ENCODE data around the gene SKP2.

Gene SKP2

DNA sequence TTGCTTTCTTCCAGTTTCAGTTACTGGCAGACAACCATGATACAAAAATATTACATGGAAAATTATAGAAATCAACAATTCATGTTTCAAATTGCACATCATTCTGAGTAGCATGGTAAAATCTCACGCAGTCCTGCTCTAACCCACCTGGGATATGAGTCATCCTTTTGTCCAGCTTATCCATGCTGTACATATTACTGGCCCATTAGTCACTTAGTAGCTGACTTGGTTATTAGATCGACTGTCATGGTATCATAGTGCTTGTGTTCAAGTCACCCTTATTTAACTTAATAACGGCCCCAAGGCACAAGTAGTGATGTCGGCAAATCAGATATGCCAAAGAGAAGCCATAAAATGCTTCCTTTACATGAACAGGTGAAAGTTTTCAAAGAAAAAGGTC is 48.6 kb downstream of the SKP2 start:
- DNase-seq (ENCODE audit: low spot score): no peak

DNA sequence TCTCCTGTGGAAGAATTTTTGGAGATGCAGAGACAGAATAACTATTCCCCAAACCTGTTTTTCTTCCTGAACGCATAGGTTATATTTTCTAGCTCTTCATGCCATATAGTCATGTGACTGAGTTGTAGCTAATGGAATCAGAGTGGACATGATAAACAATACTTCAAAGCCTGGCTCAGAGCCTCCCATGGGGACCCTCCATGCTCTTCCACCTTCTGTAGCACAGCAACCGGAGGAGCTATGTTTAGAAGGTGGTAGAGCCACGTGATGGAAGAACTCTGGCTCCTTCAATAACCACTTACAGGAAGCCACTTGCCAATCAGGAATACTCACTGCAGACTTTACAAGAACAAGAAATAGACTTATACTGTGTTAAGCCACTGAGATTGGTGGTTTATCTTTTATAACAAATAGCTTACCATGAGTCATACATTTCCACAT is 50.6 kb downstream of the SKP2 start:
- DNase-seq (ENCODE audit: low spot score): no peak

DNA sequence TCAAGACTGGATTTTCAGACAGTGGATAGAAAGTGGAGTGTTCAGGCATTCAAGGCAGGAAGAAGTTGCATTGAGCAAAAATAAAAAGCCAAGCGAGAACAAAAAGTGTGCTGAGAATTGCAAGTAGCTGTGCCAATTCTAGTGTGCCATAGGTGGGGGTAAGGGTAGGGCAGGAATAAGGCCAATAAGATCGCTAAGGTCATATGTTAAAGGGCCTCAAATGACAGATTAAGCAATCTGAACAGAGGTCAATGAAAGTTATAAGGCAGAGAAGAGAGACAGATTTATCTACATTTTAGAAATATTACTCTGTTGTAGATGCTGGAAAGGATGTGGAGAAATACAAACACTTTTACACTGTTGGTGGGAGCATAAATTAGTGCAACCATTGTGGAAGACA is 53.4 kb downstream of the SKP2 start:
- no peak for DNase-seq (ENCODE audit: low spot score)

DNA sequence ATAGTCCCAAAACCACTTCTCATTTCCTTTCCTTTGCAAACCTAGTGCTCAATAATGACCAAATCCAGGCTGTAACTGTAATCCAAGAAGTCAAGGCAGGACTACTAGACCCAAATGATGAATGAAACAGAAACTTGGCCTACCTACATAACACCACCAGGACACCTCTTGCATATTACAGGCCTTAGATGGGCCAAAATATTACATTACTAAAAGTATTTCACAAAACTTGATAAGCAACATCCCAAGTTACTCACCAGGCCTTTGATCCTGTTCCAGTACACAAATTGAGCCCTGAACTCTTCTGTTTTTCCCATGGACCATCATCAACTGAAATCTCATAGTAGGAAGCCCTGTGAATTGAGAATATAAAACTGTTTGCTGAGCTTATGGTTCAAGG is 55.0 kb downstream of the SKP2 start:
- no peak for DNase-seq (ENCODE audit: low spot score)

DNA sequence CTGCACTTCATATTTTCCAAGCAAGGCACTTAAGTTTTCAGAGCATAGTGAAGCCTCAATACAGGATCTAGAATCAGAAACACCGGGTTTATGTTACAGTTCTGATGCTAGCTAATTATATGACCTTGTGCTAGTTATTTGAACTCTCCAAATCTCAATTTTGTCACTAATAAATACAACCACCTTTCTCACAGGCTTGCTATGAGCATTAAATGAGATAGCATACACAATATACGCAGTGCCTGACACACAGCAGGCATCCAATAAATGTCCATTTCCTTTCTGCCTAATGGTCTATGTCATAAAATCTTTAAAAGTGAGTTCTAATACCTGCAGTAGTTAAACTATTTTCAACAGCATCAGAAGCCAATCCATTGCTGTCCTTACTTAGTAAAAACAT is 56.9 kb downstream of the SKP2 start:
- no peak for DNase-seq (ENCODE audit: low spot score)

DNA sequence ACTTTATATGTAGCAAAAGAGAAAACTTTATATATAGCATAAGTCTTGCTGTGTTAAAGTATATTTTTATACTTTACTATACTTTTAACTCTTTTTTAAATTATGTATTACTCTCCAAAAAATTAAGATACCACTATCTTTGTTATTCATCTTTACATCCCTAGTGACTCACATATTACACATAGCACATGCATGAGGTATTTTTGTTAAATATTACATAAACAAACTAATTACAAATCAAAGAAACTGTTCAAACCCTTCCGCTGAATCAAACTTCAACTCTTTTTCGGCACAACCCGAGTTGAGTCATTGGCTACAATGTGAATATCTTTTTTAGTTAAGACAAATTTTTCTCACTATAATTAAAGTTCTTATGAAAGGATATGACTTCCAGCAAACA is 57.8 kb downstream of the SKP2 start:
- DNase-seq (ENCODE audit: low spot score): no peak

DNA sequence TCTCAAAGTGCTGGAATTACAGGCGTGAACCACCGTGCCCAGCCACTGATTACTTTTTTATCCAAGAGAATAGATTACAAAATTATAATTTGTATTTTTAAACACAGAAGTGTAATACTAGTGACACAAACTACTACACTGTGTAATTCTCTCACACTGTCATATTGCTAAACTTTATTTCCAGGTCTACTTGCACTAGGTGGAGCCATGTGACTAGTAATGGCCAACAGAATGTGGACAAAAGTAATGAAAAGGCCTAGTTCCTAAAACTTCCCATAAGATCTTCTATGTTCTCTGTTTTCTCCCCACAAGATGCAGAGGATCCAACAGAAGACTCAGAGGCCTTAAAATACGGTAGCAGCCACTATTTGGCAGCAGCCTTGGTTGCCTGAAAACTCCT is 62.5 kb downstream of the SKP2 start:
- no peak for DNase-seq (ENCODE audit: low spot score)

DNA sequence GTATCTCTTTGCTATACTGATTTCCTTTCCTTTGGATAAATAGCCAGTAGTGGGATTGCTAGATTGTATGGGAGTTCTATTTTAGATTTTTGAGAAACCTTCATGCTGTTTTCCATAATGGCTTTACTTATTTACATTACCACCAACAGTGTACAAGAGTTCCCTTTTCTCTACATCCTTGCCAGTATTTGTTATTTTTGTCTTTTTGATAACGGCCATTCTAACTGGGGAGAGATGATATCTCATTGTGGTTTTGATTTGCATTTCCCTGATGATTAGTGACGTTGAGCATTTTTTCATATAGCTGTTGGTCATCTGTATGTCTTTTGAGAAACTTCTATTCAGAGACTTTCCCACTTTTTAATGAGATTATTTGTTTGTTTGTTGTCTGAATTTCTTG is 64.0 kb downstream of the SKP2 start:
- DNase-seq (ENCODE audit: low spot score): no peak

DNA sequence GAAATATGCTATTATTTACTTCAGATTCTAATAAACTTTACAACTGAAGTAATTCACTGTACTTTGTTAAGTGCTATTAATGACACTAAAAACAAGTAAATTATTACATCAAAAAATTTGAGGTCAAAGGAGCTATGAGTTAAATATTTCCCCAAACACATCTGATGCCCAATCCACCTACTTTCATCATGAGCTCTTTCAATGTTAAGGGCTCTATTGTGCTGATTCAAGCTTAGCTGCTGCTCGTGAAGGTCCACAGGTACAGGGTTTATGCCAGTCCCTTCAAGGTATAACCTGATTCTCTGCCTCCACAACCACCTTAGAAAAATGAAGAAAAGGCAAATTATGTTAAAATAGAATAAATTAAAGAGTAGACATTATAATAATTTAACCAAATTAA is 65.7 kb downstream of the SKP2 start:
- no peak for DNase-seq (ENCODE audit: low spot score)

DNA sequence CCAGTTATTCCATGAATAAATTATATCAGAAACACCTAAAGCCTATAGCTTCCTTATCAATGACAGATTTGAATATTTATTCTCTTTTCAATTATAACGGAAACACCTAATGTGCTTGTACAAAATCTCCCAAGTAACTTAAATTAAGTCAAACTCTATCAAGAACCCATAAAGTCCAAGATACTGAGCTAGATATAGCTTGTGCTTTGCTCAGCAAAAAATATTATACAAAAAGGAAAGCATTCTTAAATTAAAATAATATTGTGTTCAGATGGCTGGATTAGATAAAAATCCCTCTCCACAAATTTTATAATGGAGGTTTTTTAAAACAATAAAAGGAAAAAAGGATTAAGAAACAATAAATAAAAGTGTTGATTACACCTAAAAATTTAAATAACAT is 66.1 kb downstream of the SKP2 start:
- no peak for DNase-seq (ENCODE audit: low spot score)

DNA sequence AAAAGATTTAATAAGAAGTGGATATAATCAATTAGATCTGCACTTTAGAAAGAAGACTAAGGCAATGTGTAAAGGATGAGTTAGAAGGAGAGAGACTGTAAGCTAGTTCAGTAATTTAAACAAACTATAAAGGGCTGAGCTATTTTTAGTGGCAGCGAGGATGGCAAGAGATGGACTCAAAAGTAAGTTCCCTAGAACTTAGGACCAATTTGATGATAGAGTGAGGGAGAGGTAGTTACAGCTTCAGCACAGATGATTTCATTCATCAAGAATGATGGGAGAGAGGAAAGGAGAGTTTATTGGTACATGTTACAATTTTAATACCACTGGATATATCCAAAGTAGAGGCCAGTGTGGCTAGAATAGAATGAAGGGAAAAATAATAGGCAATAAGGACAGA is 70.7 kb downstream of the SKP2 start:
- DNase-seq (ENCODE audit: low spot score): no peak

DNA sequence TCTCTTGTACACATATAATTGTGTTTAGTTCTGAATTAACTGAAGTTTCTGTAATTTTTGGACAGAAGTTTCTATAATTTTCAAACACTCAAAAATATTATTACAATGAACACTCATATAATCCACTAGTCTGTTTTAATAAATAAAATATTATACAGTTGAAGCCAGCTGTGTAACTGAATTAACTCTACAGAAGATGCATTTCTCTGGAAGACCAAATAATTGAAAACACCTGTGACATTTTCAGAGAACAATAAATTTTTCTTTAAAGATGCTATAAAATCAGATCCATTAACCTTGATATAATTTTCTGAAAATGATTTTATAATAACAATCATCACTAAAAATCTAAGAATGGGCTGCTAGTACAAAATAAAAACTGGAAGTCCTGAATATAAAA is 75.1 kb downstream of the SKP2 start:
- no peak for DNase-seq (ENCODE audit: low spot score)

DNA sequence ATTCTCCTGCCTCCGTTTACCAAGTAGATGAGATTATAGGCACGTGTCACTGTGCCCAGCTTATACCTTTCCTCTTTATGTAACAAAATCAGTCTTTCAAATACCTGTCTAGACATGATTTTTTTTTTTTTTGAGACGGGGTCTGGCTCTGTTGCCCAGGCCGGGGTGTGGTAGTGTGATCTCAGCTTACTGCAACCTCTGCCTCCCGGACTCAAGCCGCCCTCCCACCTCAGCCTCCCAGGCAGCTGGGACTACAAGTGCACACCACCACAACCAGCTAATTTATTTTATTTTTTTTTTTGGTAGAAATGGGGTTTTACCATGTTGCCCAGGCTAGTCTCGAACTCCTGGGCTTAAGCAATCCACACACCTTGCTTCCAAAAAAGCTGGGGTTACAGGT is 76.6 kb downstream of the SKP2 start:
- DNase-seq (ENCODE audit: low spot score): no peak

DNA sequence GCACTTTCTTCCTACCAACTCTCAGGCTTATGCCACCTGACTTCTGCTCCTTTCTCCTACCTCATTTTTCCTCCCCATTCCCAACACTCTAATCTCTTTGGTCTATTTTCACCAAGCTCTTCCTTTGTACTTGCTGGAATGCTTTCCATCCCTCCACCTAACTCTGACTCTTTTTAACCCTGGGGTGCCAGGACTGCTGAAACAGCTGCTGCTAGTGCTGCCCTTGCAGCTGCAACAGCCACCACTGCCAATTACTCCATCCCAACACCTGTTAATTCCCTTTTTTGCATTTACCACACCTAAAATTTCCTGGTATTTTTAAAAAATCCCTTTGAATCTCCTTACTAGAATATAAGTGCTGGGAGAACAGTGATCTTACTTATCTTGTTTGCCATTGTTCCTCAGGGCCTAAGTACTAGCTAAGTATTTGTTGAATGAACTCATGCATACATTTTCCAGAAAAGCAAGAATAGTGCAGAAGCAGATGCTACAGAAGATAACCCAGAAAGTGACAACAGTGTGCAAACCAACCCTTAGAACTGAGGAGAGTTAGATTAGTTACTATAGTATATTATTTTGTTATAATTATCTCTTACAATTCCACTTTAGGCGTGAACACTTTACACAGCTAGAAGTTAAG is 78.4 kb downstream of the SKP2 start:
- no peak for DNase-seq (ENCODE audit: low spot score)

DNA sequence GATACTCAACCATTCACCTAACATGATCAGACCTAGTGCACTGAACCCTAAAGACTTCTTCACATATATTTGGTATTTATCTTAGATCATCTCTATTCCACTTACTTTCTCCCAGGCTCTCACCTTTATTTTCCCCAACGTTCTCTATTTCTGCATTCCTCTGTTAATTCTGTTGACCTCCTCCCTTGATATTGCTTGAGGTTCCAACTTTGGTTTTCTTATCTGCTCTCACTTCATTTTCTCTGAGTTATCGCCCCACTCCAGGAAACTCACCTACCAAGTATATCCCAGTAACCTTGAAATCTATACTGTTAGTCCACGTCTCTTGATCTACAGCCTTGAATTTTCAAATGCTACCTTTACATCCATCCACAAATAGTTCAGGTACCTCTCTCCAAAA is 80.6 kb downstream of the SKP2 start:
- DNase-seq (ENCODE audit: low spot score): no peak
